Peyer's patch (tissue), 4 donors: ENCODE measurements around the gene IL12RB1.

Source experiments
- CTCF ChIP-seq, 6 experiments: fragments of 450-650 bp in 4 of 6; fragments of 200-600 bp in 2 of 6; sonication (generic) in 1 of 6; IDR thresholded peaks; one replicate each; pipeline ENCODE4 v1.5.1; 2017 to 2019; ENCODE audit warnings: antibody characterized with exemption in 6 of 6, mild to moderate bottlenecking in 3 of 6, moderate library complexity in 1 of 6
- POLR2A ChIP-seq, 2 donors: fragments of 450-650 bp; IDR thresholded peaks; one replicate each; pipeline ENCODE4 v1.5.1; 2017; ENCODE audit warnings: antibody characterized with exemption in 2 of 2, mild to moderate bottlenecking in 2 of 2, moderate library complexity in 2 of 2

- no peak for TF ChIP-seq CTCF (IDR thresholded peaks at IDR 0.05)
- no peak for TF ChIP-seq POLR2A (IDR thresholded peaks at IDR 0.05)
These were observed 31.8 kb upstream of the IL12RB1 start for GRCh38 chr19:18118420-18119012.
